GM19193 (cell line): ENCODE measurements around the gene SEC24C.
A peak's percentile ranks its signal among the peaks of the same experiment; 100 is the strongest.
"Not testable (repeated sequence)": the region's sequence is repeated elsewhere in the genome, so short reads cannot be mapped to it uniquely, and the experiment has no call there.

Experiments
- POLR2A ChIP-seq: IDR thresholded peaks from 4 replicates; pipeline ENCODE4 v1.6.1; 2011; ENCODE audit not compliant: insufficient read depth, insufficient read length; ENCODE audit errors: extremely low read depth

Gene SEC24C, protein sequence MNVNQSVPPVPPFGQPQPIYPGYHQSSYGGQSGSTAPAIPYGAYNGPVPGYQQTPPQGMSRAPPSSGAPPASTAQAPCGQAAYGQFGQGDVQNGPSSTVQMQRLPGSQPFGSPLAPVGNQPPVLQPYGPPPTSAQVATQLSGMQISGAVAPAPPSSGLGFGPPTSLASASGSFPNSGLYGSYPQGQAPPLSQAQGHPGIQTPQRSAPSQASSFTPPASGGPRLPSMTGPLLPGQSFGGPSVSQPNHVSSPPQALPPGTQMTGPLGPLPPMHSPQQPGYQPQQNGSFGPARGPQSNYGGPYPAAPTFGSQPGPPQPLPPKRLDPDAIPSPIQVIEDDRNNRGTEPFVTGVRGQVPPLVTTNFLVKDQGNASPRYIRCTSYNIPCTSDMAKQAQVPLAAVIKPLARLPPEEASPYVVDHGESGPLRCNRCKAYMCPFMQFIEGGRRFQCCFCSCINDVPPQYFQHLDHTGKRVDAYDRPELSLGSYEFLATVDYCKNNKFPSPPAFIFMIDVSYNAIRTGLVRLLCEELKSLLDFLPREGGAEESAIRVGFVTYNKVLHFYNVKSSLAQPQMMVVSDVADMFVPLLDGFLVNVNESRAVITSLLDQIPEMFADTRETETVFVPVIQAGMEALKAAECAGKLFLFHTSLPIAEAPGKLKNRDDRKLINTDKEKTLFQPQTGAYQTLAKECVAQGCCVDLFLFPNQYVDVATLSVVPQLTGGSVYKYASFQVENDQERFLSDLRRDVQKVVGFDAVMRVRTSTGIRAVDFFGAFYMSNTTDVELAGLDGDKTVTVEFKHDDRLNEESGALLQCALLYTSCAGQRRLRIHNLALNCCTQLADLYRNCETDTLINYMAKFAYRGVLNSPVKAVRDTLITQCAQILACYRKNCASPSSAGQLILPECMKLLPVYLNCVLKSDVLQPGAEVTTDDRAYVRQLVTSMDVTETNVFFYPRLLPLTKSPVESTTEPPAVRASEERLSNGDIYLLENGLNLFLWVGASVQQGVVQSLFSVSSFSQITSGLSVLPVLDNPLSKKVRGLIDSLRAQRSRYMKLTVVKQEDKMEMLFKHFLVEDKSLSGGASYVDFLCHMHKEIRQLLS

DNA sequence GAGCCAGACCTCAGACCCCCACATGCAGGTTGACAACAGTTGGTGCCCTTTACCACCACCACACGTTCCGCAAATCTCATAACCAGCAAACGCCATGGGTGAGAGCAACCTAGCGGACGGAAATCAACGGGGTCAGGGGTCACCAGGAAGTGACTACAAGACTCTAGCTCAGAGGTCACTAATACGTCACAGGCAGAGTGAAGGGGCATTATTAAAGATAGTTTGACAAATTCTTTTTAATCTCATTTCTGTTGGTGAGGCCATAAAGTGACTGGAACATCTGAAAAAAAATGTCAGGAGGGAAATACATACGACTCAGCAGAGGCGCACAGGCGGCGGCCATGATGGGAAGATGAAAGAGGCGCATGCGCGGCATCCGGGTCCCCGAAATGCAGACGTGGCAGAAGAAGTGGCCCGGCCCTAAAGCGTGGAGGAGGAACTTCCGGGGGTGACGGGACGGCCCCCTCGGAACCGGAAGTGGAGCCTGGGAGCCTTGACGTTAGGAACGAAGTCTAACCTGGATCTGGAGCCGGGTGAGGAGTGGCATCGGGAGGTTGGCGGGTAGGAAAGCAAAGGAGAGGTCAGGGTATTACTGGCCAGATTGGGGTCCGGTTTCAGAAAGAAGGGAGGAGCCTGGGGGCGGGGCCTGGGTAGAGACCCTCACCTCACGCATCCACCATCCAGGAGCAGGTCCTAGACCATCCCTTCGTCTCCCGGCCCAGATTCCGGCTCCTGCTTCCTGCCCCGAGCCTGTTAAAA, at the start of gene SEC24C:
SEC24C (plus strand) TSS at position 468 of the 759 bp plus-strand sequence. CDS start 2,461 bp downstream, outside the sequence.
- peak; percentile 86 for TF ChIP-seq POLR2A

DNA sequence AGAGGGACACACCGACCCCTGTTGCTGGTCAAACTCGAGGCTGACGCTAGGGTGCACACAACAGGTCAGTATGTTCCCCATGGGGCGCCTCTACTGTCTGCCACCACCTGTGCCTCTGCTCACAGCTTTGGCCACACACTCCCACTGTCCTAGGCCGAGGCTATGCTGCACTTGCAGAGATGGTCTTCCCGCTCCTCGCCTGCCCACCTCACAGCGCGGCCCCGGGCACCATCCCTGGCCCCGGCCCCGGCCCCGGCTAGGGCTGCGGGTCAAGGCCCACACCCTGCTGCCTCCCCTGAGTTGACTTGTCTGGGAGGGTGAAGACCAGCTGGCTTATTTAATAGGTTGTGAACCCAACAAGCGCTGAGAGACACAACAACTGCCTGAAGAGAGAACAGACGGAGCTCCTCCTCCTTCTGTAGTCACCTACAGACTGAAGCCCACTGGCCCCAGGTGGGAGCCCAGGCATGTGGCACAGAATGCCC, 46.5 kb upstream of the SEC24C start, which contains the start of gene AGAP5:
AGAP5 (minus strand) TSS at position 435 of the 485 bp plus-strand sequence; CDS start at position 81, 354 bp downstream.
- not testable (repeated sequence) for TF ChIP-seq POLR2A

DNA sequence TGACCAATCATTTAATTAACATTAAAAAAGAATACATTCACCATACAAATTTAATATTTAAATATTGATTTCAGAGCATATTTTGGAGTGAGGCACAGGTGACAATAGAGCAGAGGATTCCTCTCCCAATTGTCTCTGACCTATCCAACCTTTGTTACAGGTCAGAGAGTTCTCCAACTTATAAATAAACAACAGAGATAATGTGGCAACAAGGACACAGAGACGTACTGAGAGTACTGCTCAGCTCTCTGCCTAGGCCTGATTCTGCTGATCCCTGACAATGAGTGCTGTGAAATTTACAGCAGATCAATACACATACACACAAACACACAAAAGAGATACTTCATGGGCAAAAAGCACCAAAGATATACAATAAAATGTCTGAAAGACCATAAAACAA, 27.9 kb upstream of the SEC24C start:
- TF ChIP-seq POLR2A = no peak

DNA sequence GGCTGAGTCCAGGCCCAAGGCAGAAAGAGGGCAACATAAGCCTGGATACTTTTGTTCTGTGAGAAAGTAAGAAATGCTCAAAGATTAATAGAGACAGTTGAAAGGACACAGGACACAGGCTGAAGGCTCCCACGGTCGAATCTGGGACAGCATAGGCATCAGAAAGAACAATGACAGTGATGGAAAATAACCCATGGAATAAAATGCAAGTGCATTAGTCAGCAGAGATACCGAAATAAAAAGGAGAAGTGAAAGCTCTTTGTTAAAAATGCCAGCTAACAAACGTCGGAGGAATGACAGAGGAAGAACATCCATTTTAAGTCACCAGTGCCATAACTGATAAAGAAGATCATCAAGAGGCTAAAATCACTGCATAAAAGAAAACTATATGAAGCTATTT, 26.6 kb upstream of the SEC24C start:
- TF ChIP-seq POLR2A = no peak

DNA sequence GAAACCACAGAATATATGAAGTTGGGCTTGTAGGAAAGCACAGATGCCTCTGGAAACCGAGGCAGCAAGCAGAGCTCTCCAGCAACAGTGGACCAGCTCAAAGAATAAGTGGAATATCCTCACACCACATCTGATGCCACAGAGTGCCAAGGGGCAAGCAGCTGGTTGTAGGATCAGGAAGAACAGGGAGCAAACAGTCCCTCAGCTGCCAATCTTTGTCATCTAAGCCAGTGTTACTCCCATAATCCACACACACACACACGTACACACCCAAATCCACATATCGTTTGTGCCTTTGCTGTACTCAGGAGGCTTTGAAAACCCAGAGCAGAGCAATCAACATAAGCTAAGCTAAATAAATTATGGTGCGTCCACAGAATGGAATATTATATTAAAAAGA, 20.7 kb upstream of the SEC24C start:
- no peak for TF ChIP-seq POLR2A

DNA sequence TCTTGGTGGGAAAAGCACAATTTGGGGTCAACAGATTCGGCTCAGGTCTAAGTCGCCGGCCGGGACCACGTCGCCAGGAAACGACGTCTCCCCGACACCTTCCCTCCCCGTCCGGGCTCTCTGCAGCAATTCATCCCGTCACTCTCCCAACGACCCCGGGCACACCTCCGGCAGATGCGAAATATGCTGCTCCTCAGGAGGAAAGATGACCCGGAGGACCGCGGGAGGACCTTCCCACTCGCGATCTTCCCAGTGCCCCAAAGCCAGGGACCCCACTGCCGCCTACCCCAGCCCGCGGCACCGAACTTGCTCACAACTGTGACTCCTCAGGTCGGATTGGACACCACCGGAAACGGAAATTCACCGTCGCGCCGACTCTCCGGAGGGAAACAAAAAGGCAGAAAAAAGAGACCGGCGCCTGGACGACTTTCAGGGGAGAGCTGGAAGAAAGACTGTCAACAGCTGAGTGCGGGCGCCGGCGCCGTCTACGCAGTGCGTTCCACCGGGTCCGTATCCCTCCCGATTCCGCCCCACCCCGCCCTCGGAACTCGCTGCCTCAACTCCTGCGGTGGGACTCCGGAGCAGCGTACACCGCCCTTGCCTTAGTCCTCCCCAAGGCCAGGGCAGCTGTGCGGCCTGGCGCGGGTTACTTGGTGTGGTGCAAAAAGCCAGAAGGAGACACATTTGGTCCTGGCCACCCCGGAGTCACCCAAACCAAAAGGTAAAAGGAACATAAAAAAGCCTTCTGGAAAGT, 13.8 kb upstream of the SEC24C start:
- peak; percentile 96 for TF ChIP-seq POLR2A

DNA sequence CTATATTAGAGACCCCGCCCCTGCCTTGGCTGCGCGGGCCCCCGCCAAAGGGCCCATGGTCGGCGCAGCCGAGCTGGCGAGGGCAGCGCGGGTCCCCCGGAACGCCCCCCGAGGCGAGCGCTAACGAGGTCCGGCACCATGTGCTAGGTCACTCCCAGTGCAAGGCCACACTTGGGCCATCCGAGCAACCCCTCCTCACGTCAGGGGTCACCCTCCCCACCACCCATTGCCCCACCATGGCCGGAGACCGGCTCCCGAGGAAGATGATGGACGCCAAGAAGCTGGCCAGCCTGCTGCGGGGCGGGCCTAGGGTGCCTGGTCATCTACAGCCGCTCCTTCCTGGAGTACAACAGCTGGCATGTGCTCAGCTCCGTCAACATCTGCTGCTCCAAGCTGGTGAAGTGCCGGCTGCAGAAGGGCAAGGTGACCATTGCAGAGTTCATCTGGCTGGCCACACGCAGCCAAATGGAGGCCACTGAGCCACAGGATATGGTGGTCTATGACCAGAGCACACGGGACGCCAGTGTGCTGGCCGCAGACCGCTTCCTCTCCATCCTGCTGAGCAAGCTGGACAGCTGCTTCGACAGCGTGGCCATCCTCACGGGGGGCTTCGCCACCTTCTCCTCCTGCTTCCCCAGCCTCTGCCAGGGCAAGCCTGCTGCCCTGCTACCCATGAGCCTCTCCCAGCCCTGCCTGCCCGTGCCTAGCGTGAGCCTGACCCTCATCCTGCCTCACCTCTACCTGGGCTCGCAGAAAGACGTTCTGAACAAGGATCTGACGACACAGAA, 12.4 kb upstream of the SEC24C start:
- TF ChIP-seq POLR2A = no peak

DNA sequence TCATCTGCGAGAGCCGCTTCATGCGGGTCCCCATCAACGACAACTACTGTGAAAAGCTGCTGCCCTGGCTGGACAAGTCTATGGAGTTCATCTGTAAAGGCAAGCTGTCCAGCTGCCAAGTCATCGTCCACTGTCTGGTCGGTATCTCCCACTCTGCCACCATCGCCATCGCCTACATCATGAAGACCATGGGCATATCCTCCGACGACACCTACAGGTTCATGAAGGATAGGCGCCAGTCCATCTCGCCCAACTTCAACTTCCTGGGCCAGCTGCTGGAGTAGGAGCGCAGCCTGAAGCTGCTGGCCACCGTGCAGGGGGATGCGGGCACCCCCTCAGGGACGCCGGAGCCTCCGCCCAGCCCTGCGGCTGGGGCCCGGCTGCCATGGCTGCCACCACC, 11.7 kb upstream of the SEC24C start:
- TF ChIP-seq POLR2A = no peak

DNA sequence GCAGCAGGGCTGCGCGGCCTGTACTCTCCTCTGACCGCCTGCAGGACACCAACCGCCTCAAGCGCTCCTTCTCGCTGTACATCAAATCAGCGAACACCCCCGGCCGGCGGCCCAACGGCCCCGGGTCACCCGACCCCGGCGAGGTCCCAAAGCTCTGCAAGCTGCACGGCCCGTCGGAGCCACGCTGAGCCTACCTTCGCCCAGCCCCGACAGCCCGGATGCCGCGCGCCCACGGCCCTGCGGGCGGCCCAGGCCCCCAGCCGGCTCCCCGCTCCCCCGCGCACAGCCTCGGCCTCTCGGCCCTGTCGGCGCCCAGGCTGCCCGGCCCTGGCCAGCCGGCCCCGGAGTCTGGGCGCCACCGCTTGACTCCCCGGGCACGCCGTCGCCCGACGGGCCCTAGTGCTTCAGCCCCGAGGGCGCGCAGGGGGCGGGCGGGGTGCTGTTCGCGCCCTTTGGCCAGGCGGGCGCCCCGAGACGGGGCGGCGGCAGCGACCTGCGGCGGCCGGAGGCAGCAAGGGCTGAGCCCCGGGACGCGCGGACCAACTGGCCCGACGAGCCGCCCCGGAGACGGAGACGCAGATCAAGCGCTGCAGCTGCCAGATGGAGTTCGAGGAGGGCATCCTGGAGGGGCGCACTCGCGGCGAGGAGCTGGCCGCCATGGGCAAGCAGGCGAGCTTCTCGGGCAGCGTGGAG, 11.1 kb upstream of the SEC24C start:
- TF ChIP-seq POLR2A = no peak

DNA sequence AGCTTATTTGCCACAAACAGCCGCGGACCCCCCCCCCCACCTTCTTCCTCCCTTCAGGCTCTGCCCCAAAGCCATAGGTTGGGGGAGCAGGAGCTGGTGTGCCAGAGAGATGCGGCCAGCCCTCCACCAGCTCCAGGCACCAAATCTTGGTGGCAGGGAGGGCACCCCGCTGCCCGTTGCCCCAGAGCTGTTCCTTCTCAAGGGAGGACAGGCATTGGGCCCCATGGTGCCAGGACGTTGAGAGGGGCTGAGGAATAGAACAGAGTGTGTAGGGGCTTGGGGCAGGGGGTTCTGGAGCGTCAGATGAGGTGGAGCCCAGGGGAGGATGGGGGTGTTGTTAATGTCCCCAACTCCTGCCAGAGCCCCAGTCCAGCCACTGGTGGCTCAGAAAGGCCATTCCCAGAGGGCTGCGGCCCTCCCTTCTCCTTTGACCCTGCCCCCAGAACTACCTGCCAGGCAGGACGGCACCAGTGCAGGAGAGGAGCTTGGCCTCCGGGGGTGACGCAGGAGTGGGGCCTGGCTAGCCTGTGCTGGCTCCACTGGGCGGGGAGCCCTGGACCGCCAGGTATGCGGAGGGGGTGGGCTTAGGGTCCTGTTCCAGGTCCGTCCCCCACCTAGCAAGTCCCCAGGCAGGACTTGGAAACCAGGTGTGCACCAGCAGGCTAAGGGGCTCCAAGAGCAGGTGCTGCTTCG, 10.0 kb upstream of the SEC24C start:
- no peak for TF ChIP-seq POLR2A

DNA sequence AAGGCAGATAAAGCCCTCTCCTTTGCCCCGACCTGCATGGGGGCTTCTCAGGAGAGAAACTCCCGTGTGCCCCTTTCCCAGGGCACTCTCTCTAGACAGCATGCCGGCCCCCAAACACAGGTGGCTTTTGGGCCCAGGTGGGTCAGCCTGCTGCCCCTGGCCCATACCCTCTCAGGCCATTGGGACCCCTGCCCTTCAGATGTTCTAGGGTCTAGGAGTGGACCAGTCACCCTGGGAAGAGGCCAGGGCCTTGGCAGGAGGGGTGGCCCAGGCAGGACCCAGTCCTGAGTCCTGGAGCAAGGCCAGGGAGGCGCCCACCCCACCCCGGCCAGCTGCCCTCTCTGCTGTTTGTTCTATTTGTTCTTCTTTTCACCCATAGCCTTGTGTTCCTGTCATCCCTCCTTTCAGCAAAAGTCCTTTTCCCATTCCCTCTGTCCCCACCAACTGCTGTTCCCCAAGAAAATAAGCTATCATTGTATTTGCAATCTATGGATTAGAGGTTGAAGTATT, 9.3 kb upstream of the SEC24C start:
- TF ChIP-seq POLR2A = no peak

DNA sequence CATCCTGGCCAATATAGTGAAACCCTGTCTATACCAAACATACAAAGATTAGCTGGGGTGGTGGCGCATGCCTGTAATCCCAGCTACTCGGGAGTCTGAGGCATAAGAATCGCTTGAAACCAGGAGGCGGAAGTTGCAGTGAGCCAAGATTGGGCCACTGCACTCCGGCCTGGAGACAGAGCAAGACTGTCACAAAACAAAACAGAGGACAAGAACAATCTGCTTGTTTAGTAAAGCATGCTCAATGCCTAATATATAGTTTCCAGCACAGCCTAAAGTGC, 1.8 kb upstream of the SEC24C start:
- no peak for TF ChIP-seq POLR2A
